Spleen (tissue), 7 donors: Measurements from ENCODE around the gene WHAMM.
"Not testable (repeated sequence)": the region's sequence is repeated elsewhere in the genome, so short reads cannot be mapped to it uniquely, and the experiment has no call there.

Experiments
- CTCF ChIP-seq, 11 experiments: fragments of 200-600 bp in 7 of 11; fragments of 450-650 bp in 4 of 11; sonication (generic) in 4 of 11; IDR thresholded peaks in 8 of 11; conservative IDR thresholded peaks in 3 of 11; 1 replicate in 7 of 11; 2 replicates in 4 of 11; pipeline versions ENCODE4 v1.4.0 to v1.8.0; 2016 to 2021; ENCODE audit warnings: antibody characterized with exemption in 11 of 11, inconsistent platforms in 4 of 11, mild to moderate bottlenecking in 1 of 11
- POLR2AphosphoS5 ChIP-seq, 3 donors: sonication (generic); formaldehyde crosslinking; IDR thresholded peaks; one replicate each; pipeline ENCODE4 v1.5.1; 2017; ENCODE audit warnings: antibody characterized with exemption in 3 of 3
- donor health status: DM: no; HTN: no; CAD: no; lungs with moderate emphysema.
- donor health status: DM: no; HTN: no; CAD: no.
- donor health status: DM: no; HTN: no; CAD: no.

DNA sequence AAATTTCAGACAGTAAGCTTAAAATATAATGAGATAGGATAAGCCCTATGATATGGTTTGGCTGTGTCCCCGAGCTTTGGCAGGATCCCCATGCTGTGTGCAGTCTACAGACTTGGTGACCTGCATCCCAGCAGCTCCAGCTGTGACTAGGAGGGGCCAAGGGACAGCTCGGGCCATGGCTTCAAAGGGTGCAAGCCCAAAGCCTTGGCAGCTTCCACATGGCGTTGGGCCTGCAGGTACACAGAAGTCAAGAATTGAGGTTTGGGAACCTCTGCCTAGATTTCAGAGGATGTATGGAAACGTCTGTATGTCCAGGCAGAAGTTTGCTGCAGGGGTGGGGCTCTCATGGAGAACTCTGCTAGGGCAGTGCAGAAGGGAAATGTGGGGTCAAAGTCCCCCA, 56.2 kb downstream of the WHAMM start:
- not testable (repeated sequence) for TF ChIP-seq CTCF (IDR thresholded peaks at IDR 0.05 in 8 of 11, conservative IDR thresholded peaks at IDR 0.05 in 3 of 11); POLR2AphosphoS5 (IDR thresholded peaks at IDR 0.05)
